T47D (cell line): ENCODE results near the gene DMP1.
A peak's percentile ranks its signal among the peaks of the same experiment; 100 is the strongest.

Experiments
- DNase-seq, 2 experiments: peaks; one replicate each; pipeline versions ENCODE4 v3.0.0 to v3.0.0-alpha.2; 2011 to 2012; ENCODE audit warnings: low read depth in 1 of 2, low spot score in 1 of 2
- JUND ChIP-seq: IDR thresholded peaks from 2 replicates; pipeline ENCODE4 v1.6.1; 2012; ENCODE audit warnings: low read depth
- in situ Hi-C: cut with HindIII; loops from 2 replicates; pipeline ENCODE4 v1.10.0; 2016; ENCODE audit warnings: low sequenced_read_pairs, low pct_unique_long_range_greater_than_20kb

Gene DMP1

GRCh38 chr4:87649980-87650379, at the start of gene DMP1:
Gene DMP1 (plus strand): TSS chr4:87650280. CDS start chr4:87656493, 6,213 bp downstream.
- in situ Hi-C loops, result no loop called here
- no peak for DNase-seq
- TF ChIP-seq JUND, result no peak

GRCh38 chr4:87601361-87601760, 48.7 kb upstream of the DMP1 start:
- no peak for TF ChIP-seq JUND
- in situ Hi-C loops, result no loop called here
- DNase-seq, result no peak

GRCh38 chr4:87608229-87608628, 41.9 kb upstream of the DMP1 start, which contains the start of gene DSPP:
Gene DSPP (plus strand): TSS chr4:87608529. CDS start chr4:87610909, 2,380 bp downstream.
- no peak for TF ChIP-seq JUND
- no peak for DNase-seq
- in situ Hi-C loops, result no loop called here

- no peak for TF ChIP-seq JUND
- in situ Hi-C loops, result no loop called here
- DNase-seq, result no peak
Observed at GRCh38 chr4:87614292-87614890, 35.7 kb upstream of the DMP1 start.

- no peak for TF ChIP-seq JUND
- DNase-seq, result no peak
Observed at GRCh38 chr4:87616268-87616667, 33.8 kb upstream of the DMP1 start.

GRCh38 chr4:87620086-87620485, 30.0 kb upstream of the DMP1 start:
- in situ Hi-C loops, result no loop called here
- no peak for DNase-seq
- no peak for TF ChIP-seq JUND

More at GRCh38 chr4:87616268-87616667, 33.8 kb upstream of the DMP1 start:
- in situ Hi-C loops, result no loop called here

- no peak for TF ChIP-seq JUND
- in situ Hi-C loops, result no loop called here
- DNase-seq, result no peak
Observed at GRCh38 chr4:87620491-87620890, 29.6 kb upstream of the DMP1 start.

- in situ Hi-C loops, result no loop called here
- no peak for TF ChIP-seq JUND
- DNase-seq, result no peak
Observed at GRCh38 chr4:87622303-87622702, 27.8 kb upstream of the DMP1 start.

- in situ Hi-C loops, result no loop called here
Observed at GRCh38 chr4:87624698-87625097, 25.4 kb upstream of the DMP1 start.

GRCh38 chr4:87631668-87632067, 18.4 kb upstream of the DMP1 start:
- no peak for TF ChIP-seq JUND
- in situ Hi-C loops, result no loop called here
- DNase-seq, result no peak

More at GRCh38 chr4:87624698-87625097, 25.4 kb upstream of the DMP1 start:
- TF ChIP-seq JUND, result no peak
- DNase-seq, result peak in 1 of 2 experiments; percentile 4

- DNase-seq, result no peak
- no peak for TF ChIP-seq JUND
- in situ Hi-C loops, result no loop called here
Observed at GRCh38 chr4:87632469-87632868, 17.6 kb upstream of the DMP1 start.

GRCh38 chr4:87633243-87633642, 16.8 kb upstream of the DMP1 start:
- TF ChIP-seq JUND, result no peak
- DNase-seq, result no peak
- in situ Hi-C loops, result no loop called here

- no peak for DNase-seq
- no peak for TF ChIP-seq JUND
- in situ Hi-C loops, result no loop called here
Observed at GRCh38 chr4:87644286-87644685, 5.8 kb upstream of the DMP1 start.

- no peak for TF ChIP-seq JUND
- DNase-seq, result no peak
- in situ Hi-C loops, result no loop called here
Observed at GRCh38 chr4:87650938-87651337, 858 bp downstream of the DMP1 start.
